Natural killer cell (primary cell): ENCODE data around the gene SCGB1D2. TPM values are rescaled to one million over a fixed set of nuclear protein-coding genes. Genes with fewer than 3 reads are reported as not detected.

Experiments
- ATAC-seq, 3 donors: fragments of 150-1000 bp in 2 of 3; fragments of 200-7000 bp in 1 of 3; cut with Tn5 transposase; 1 replicate in 1 of 3; 2 replicates in 2 of 3; pipeline ENCODE4 v1.10.0; 2021; ENCODE audit warnings: mild to moderate bottlenecking in 2 of 3, moderate library complexity in 2 of 3
- DNase-seq, 2 donors: peaks; one replicate each; pipeline versions ENCODE4 v3.0.0 to v3.0.0-alpha.2; 2013 to 2021; ENCODE audit warnings: mixed read lengths in 1 of 2
- H3K27ac ChIP-seq: one replicate; pipeline ENCODE4 v1.5.1; 2013; ENCODE audit warnings: mild to moderate bottlenecking, low read length
- H3K27me3 ChIP-seq: one replicate; pipeline ENCODE4 v1.6.1; 2013; ENCODE audit warnings: low read length; ENCODE audit not compliant: control insufficient read depth, insufficient read depth
- H3K36me3 ChIP-seq: one replicate; pipeline ENCODE4 v1.6.1; 2013; ENCODE audit warnings: low read length; ENCODE audit not compliant: control insufficient read depth, insufficient read depth
- H3K4me1 ChIP-seq: one replicate; pipeline ENCODE4 v1.6.1; 2013; ENCODE audit warnings: low read length; ENCODE audit not compliant: control insufficient read depth, insufficient read depth
- H3K4me3 ChIP-seq: one replicate; pipeline ENCODE4 v1.5.1; 2013; ENCODE audit warnings: low read length
- H3K9me3 ChIP-seq: one replicate; pipeline ENCODE4 v1.6.1; 2013; ENCODE audit warnings: low read length; ENCODE audit not compliant: control insufficient read depth, insufficient read depth
- H3K27ac Mint-ChIP-seq, 2 donors: one replicate each; pipeline ENCODE4 v1.8.0; 2022; ENCODE audit warnings: mild to moderate bottlenecking in 2 of 2, mixed read lengths in 2 of 2, moderate library complexity in 1 of 2
- H3K27me3 Mint-ChIP-seq, 2 donors: one replicate each; pipeline ENCODE4 v1.8.0; 2022; ENCODE audit warnings: low read depth in 2 of 2, mixed read lengths in 2 of 2
- H3K36me3 Mint-ChIP-seq: one replicate; pipeline ENCODE4 v1.8.0; 2022; ENCODE audit warnings: mixed read lengths
- H3K4me1 Mint-ChIP-seq, 2 donors: one replicate each; pipeline ENCODE4 v1.8.0; 2022; ENCODE audit warnings: mixed read lengths in 2 of 2
- H3K4me3 Mint-ChIP-seq: one replicate; pipeline ENCODE4 v1.8.0; 2022; ENCODE audit warnings: mild to moderate bottlenecking, moderate library complexity, mixed read lengths
- H3K9me3 Mint-ChIP-seq, 2 donors: one replicate each; pipeline ENCODE4 v1.8.0; 2022; ENCODE audit warnings: mixed read lengths in 2 of 2
- CTCF ChIP-seq: fragments of 200-600 bp; IDR thresholded peaks from one replicate; pipeline ENCODE4 v1.8.0; 2022; ENCODE audit warnings: antibody characterized with exemption
- WGBS: methylation state at CpG from one replicate; pipeline ENCODE4 v1.1.7; 2013; ENCODE audit warnings: missing lambda C conversion rate; ENCODE audit not compliant: insufficient coverage; 5-methylcytosine and 5-hydroxymethylcytosine counted together
- intact Hi-C: fragments of 100-400 bp; cut with micrococcal nuclease; formaldehyde crosslinking; loops from one replicate; pipeline ENCODE4 v1.14.2; 2022
- total RNA-seq, 4 donors: library from RNA; stranded (reverse); fragments of 120-200 nt in 1 of 4; gene quantifications; one replicate each; pipeline versions ENCODE4 v1.2.3 to v1.2.4, GENCODE V29; 2013 to 2022

SCGB1D2 gene
- total RNA-seq, 3 donors from 2014 or later (not counting 1 experiment from before 2014, with no cell fraction given), result not detected

GRCh38 chr11:62273789-62274275 is 31.8 kb downstream of the SCGB1D2 start:
- no peaks in the 10 kb centered on the region for H3K4me1 Mint-ChIP-seq
- DNase-seq (no peak), ATAC-seq (no peak)
- H3K36me3 Mint-ChIP-seq, result no peaks in the 10 kb centered on the region
- peaks cover under 1 to 5% of the 10 kb centered on the region in 2 donors for H3K27me3 Mint-ChIP-seq
- 80% methylated on average over 7 of the region's 7 CpGs for WGBS
- Histone ChIP-seq H3K27ac (no peak overlapping the region), H3K27me3 (no peaks in the 10 kb centered on the region), H3K4me1 (no peaks in the 10 kb centered on the region), H3K4me3 (no peak overlapping the region), H3K36me3 (no peaks in the 10 kb centered on the region), H3K9me3 (no peaks in the 10 kb centered on the region)
- no peak overlapping the region for H3K4me3 Mint-ChIP-seq
- H3K9me3 Mint-ChIP-seq, result no peaks in the 10 kb centered on the region
- intact Hi-C loops, result no loop called here
- no peak overlapping the region for H3K27ac Mint-ChIP-seq
- TF ChIP-seq CTCF, result no peak

- H3K27me3 Mint-ChIP-seq, result peaks cover 5 to 12% of the 10 kb centered on the region in 2 donors
- intact Hi-C loops, result no loop called here
- DNase-seq (no peak), ATAC-seq (no peak)
- H3K4me3 Mint-ChIP-seq, result no peak overlapping the region
- no peaks in the 10 kb centered on the region for H3K9me3 ChIP-seq
- no peaks in the 10 kb centered on the region for H3K36me3 Mint-ChIP-seq
- no peak overlapping the region for H3K27ac Mint-ChIP-seq
- H3K4me1 Mint-ChIP-seq, result no peaks in the 10 kb centered on the region
- H3K27me3 ChIP-seq, result peaks cover 2% of the 10 kb centered on the region
- H3K4me3 ChIP-seq, result no peak overlapping the region
- H3K9me3 Mint-ChIP-seq, result no peaks in the 10 kb centered on the region
- H3K27ac ChIP-seq, result no peak overlapping the region
- H3K36me3 ChIP-seq, result no peaks in the 10 kb centered on the region
- no peaks in the 10 kb centered on the region for H3K4me1 ChIP-seq
- no peak for TF ChIP-seq CTCF
Observed at GRCh38 chr11:62280452-62280851, 38.4 kb downstream of the SCGB1D2 start.

Other genes starting within 250 kb of the SCGB1D2 start
- gene INCENP, start 118.2 kb upstream of the SCGB1D2 start, total RNA-seq, result 10 to 100 TPM; 24.4 to 47.6 (median 27.3) TPM
- not detected for gene SCGB1D1, start 52.0 kb upstream of the SCGB1D2 start, total RNA-seq
- gene SCGB2A1, start 33.6 kb upstream of the SCGB1D2 start, total RNA-seq, result not detected
- not detected for gene SCGB2A2, start 27.9 kb downstream of the SCGB1D2 start, total RNA-seq
- not detected for gene SCGB1D4, start 56.8 kb downstream of the SCGB1D2 start, total RNA-seq
- 1 to 10 TPM; 1.9 to 9.7 (median 3.4) TPM for gene ASRGL1, start 95.2 kb downstream of the SCGB1D2 start, total RNA-seq
- gene SCGB1A1, start 176.8 kb downstream of the SCGB1D2 start, total RNA-seq, result not detected